Activated T-helper 1 cell treated with anti-CD3 and anti-CD28 coated beads, Interleukin-12 subunit alpha, Interleukin-12 subunit beta, Interleukin-2, Interleukin-4 antibody, amounts not matched to agents 30 ng/mL and 10 ng/mL and 1 ng/mL, durations not matched to agents 14 hours and 24 hours and 36 hours (primary cell): ENCODE results near the gene RUNX2. TPM values are rescaled to one million over a fixed set of nuclear protein-coding genes. Genes with fewer than 3 reads are reported as not detected.

Experiments
- DNase-seq: peaks from one replicate; pipeline ENCODE4 v3.0.0; 2021; ENCODE audit warnings: low spot score
- H3K27ac Mint-ChIP-seq: one replicate; pipeline ENCODE4 v1.8.0; 2021; ENCODE audit warnings: mild to moderate bottlenecking, mixed read lengths
- H3K27me3 Mint-ChIP-seq: one replicate; pipeline ENCODE4 v1.8.0; 2022; ENCODE audit warnings: mild to moderate bottlenecking, moderate library complexity, mixed read lengths; ENCODE audit not compliant: insufficient read depth
- H3K36me3 Mint-ChIP-seq: one replicate; pipeline ENCODE4 v1.8.0; 2021; ENCODE audit warnings: low read depth, mixed read lengths
- H3K4me1 Mint-ChIP-seq: one replicate; pipeline ENCODE4 v1.8.0; 2021; ENCODE audit warnings: low read depth, mixed read lengths
- H3K4me3 Mint-ChIP-seq: one replicate; pipeline ENCODE4 v1.8.0; 2021; ENCODE audit warnings: mild to moderate bottlenecking, moderate library complexity, mixed read lengths
- H3K9me3 Mint-ChIP-seq: one replicate; pipeline ENCODE4 v1.8.0; 2021; ENCODE audit warnings: mixed read lengths
- intact Hi-C: fragments of 100-400 bp; cut with micrococcal nuclease; formaldehyde crosslinking; loops from one replicate; pipeline ENCODE4 v1.15.1; 2024
- total RNA-seq: library from RNA; stranded (reverse); gene quantifications from 2 replicates; pipeline ENCODE4 v1.2.3, GENCODE V29; 2022

The RUNX2 gene
- total RNA-seq, 1 donor from 2014 or later: 12.7 TPM

DNA sequence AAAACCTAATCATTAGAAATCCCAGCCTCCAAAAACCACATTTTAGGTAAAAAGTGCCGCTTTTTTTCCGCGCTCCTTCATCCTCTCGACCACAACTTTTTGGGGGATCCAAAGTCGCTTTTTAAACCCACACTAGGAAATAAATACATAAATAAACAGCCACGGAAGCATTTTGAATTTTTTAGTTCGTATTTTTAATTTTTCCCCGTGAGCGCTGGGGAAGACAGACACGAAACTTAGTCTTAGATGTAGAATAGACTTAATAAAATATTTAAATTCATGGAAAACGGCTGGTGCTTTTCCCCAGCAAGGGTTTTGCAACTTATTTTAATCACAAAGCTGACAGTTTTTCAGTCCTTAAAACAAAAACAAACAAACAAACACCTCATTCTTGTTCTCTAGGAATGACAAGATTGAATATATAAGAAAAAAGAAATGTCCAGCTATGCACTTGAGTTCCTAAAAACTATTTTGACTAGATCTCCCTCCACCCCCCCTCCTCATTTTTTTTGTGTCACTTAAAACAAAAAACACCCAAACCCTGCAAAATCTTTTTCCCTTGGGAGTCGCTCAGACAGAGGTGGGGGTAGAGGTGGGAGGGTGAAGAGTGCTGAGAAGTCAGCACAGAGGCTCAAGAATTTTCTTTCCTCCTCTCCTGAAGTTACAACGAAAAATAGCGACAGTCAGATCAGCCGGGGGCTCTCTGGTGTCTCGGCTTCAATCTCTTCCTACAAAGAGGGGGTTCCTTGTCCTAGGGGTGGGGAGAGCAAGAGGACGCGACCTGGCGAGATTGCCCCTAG lies 93.0 kb downstream of the RUNX2 start:
- intact Hi-C loops: loop anchor here (1.0 to 10.0 kb wide), 13 partner anchors 16 to 779 kb away; partner anchors contain the start of gene ENPP5
- H3K27me3 Mint-ChIP-seq: peaks cover 26% of the 10 kb centered on the region
- peaks cover 46% of the 10 kb centered on the region for H3K4me1 Mint-ChIP-seq

DNA sequence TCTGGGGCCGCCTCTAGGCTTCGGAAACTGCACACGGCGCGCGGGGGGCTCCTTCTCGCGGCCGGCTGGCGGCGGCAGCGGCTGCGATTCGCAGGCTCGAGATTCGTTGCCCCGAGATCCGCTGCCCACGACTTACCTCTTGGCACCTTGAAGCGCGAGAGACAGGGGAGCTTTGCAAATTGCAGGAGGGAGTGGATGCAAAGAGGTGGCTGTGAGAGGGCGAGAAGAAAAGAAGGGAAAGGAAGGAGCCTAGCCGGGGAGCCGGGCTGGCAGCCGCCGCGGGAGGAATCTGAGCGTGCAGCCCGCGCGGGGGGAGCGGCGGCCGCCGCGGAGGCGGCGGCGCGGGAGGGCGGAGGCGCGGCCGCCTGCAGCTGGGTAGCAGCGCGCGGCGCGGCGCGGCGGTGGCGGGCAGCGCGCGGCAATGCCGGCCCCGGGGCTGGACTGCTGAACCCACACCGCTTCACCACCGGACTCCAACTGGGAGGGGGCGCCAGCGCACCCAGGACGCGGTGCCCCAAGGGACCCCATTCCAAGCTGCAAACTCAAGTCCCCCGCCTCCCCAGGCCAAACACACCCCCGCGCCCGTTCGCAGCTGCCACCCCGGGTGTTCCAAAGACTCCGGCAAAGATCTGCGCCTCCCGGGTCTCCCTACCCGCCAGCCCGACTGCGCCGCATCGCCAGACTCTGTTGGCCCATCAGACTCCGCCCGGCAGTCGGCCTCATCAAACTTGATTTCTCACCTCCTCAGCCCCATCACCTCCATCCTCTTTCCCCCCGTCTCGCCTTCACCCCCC lies 93.8 kb downstream of the RUNX2 start:
- Mint-ChIP-seq H3K4me1 (peaks cover 38% of the 10 kb centered on the region), H3K4me3 (peak overlapping the region; percentile 97), H3K36me3 (peaks cover 2% of the 10 kb centered on the region), H3K27ac (peak overlapping the region; percentile 94), H3K9me3 (no peaks in the 10 kb centered on the region), H3K27me3 (peaks cover 26% of the 10 kb centered on the region)
- intact Hi-C loops: loop anchor here (1.0 to 10.0 kb wide), 14 partner anchors 15 to 780 kb away; partner anchors contain the start of gene ENPP5
- DNase-seq: peak; percentile 37

More for the DNA sequence above, 93.0 kb downstream of the RUNX2 start:
- peaks cover 2% of the 10 kb centered on the region for H3K36me3 Mint-ChIP-seq
- peak overlapping the region; percentile 94 for H3K27ac Mint-ChIP-seq
- H3K9me3 Mint-ChIP-seq: no peaks in the 10 kb centered on the region
- no peak for DNase-seq
- peak overlapping the region; percentile 97 for H3K4me3 Mint-ChIP-seq

DNA sequence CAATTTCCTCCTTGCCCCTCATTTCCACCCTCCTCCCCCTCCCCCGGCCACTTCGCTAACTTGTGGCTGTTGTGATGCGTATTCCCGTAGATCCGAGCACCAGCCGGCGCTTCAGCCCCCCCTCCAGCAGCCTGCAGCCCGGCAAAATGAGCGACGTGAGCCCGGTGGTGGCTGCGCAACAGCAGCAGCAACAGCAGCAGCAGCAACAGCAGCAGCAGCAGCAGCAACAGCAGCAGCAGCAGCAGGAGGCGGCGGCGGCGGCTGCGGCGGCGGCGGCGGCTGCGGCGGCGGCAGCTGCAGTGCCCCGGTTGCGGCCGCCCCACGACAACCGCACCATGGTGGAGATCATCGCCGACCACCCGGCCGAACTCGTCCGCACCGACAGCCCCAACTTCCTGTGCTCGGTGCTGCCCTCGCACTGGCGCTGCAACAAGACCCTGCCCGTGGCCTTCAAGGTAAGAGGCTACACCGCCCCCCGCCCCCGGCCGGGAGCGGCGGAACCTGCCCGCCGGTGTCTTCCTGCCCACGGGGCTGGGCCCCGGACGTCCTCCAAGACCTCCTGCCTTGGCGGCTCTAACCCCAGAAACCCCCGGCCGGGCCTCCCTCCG lies 94.5 kb downstream of the RUNX2 start:
- intact Hi-C loops: loop anchor here (1.0 to 10.0 kb wide), 10 partner anchors 55 to 780 kb away; partner anchors contain the start of gene ENPP5
- Mint-ChIP-seq H3K36me3 (peaks cover 2% of the 10 kb centered on the region), H3K4me1 (peaks cover 34% of the 10 kb centered on the region), H3K27ac (peak overlapping the region; percentile 97), H3K9me3 (no peaks in the 10 kb centered on the region), H3K27me3 (peaks cover 26% of the 10 kb centered on the region), H3K4me3 (peak overlapping the region; percentile 97)
- peak; percentile 45 for DNase-seq

DNA sequence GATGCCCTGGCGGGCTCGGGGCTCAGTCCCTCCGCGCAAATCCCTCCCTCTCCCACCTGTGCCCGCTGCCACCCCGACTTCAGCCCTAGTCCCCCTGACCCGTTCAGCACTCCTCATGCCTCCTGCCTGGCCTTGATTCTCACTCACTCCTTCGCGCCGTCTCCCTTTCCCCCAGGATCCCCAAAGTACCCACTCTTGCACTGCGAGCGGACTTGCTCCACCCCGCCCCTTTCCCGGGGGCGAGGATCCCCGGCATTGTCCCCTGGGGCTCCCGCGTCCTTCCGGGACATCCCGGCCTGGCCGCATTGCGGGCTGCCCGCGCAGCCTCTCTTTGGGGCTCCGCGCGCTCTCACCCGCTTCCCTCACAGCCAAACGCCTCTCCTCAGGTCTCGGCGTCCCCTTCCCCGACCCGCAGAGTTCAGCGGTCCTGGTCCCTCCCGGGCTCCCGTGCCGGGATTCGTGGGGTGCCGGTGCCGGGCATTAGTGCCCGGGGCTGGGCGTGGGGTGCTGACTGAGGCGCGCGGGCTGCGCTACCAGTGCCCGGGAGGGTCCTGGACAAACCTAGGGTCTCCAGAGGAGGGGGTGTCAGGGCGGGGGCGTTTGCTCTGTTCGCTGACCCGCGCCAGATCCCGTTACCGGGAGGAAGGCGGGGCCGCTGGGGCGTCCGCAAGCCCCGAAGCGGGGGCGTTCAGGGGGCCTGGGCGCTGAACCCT lies 95.1 kb downstream of the RUNX2 start:
- Mint-ChIP-seq H3K4me3 (peak overlapping the region; percentile 97), H3K27ac (peak overlapping the region; percentile 97), H3K36me3 (peaks cover 2% of the 10 kb centered on the region), H3K9me3 (no peaks in the 10 kb centered on the region), H3K27me3 (peaks cover 22% of the 10 kb centered on the region), H3K4me1 (peaks cover 39% of the 10 kb centered on the region)
- intact Hi-C loops: loop anchor here (1.0 to 10.0 kb wide), 7 partner anchors 54 to 781 kb away; partner anchors contain the start of gene ENPP5
- DNase-seq: peak; percentile 25

DNA sequence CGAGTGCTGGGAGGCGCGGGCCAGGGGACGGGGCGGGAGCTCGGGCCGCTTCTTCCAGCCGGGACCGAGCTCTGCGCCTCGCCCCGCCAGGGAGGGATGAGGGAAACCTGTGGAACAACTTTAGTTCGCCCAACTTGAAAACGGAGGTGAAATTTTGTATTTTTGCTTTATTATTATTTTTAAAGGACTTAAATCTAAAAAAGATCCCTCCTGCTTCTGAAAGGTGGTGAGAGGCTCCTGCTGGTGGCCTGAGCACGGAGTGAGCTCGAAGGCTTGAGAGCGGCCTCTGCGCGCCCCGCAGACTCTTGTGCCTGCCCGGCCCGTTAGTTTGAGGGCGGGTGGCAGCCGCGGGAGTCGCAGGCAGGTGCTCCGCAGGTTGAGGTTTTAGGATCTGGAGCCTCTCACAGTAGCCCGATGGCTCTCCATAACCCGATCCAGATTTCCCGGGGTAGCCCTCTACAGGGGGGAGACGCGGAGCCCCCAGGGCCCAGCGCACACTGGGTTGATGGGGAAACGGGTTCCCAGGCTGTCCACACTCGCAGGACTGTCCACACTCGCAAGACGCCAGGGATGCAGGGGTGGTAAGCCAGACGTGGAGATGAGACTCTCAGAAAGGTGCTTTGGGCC lies 95.8 kb downstream of the RUNX2 start:
- peak overlapping the region; percentile 55 for H3K27ac Mint-ChIP-seq
- no peaks in the 10 kb centered on the region for H3K9me3 Mint-ChIP-seq
- H3K36me3 Mint-ChIP-seq: peaks cover 2% of the 10 kb centered on the region
- peaks cover 42% of the 10 kb centered on the region for H3K4me1 Mint-ChIP-seq
- intact Hi-C loops: loop anchor here (1.0 to 10.0 kb wide), 7 partner anchors 53 to 782 kb away; partner anchors contain the start of gene ENPP5
- no peak for DNase-seq
- peaks cover 22% of the 10 kb centered on the region for H3K27me3 Mint-ChIP-seq
- peak overlapping the region; percentile 97 for H3K4me3 Mint-ChIP-seq

DNA sequence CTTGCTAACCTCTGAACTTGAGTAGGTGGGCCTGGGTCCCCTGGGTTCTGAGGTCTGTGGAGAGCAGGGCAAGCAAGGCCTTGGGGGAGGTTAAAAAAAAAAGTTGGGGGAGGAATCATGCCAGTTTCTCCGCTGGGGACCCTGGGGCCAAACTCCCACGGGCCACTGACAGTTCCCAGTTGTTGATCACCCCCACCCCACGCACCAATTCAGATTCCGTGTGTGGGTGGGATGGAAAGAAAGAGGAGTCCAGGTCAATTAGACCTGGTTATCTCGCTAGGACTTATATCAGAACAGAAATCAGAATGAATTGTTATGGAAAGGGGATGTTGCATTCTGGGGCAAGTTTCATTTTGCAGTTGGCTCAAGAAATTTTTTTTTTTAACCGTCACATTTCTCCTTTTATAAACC lies 96.3 kb downstream of the RUNX2 start:
- peak overlapping the region; percentile 97 for H3K4me3 Mint-ChIP-seq
- peaks cover 2% of the 10 kb centered on the region for H3K36me3 Mint-ChIP-seq
- intact Hi-C loops: loop anchor here (5.0 to 10.0 kb wide), 6 partner anchors 53 to 782 kb away; partner anchors contain the start of gene ENPP5
- H3K27me3 Mint-ChIP-seq: peaks cover 22% of the 10 kb centered on the region
- no peak for DNase-seq
- H3K4me1 Mint-ChIP-seq: peaks cover 37% of the 10 kb centered on the region
- no peaks in the 10 kb centered on the region for H3K9me3 Mint-ChIP-seq
- H3K27ac Mint-ChIP-seq: peak overlapping the region; percentile 41

DNA sequence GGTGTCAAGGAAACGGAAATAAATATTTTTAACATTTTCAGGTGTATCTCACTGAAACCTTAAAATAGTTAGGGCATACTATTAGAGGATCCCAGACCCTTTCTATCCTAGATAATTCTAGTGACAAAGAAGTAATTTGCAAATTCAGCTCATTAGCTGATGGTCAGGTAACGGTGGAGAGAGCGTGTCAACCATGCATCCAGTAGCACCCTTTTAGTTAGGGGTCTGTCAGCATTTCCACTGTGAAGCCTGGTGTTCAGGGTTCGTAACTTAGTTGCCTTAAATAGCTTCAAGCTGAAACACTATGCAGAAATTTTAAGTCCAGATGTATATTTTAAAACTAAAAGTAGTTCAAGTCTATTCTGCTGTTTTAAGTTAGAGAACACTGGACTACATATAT lies 98.1 kb downstream of the RUNX2 start:
- Mint-ChIP-seq H3K4me1 (peaks cover 33% of the 10 kb centered on the region), H3K4me3 (no peak overlapping the region), H3K9me3 (no peaks in the 10 kb centered on the region), H3K27me3 (peaks cover 16% of the 10 kb centered on the region), H3K27ac (no peak overlapping the region), H3K36me3 (peaks cover 8% of the 10 kb centered on the region)
- intact Hi-C loops: loop anchor here (1.0 to 10.0 kb wide), 2 partner anchors 10 to 749 kb away; partner anchors contain the start of gene ENPP5
- DNase-seq: no peak

DNA sequence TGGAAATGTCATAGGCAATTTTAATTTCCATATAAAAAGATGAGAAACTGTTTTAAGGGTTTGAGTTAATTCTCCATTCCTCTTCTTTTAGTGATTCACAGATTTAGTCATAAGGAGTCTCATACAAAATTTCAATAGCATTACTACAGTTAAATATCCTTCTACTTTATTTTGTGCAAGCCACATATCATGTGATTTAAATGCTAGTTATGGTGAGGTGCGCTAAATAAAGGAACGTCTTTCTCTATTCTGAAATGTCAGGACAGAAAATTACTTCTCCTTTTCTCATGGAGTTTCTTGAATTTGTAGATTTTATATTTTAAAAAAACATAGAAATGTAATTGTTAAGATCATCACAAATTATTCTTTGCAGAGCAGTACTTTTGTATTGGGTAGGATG lies 99.6 kb downstream of the RUNX2 start:
- Mint-ChIP-seq H3K4me3 (no peak overlapping the region), H3K9me3 (no peaks in the 10 kb centered on the region), H3K36me3 (peaks cover 17% of the 10 kb centered on the region), H3K27me3 (peaks cover 13% of the 10 kb centered on the region), H3K4me1 (peaks cover 35% of the 10 kb centered on the region), H3K27ac (no peak overlapping the region)
- intact Hi-C loops: loop anchor here (10.0 kb wide), 1 partner anchor 747 kb away; the partner anchor contains the start of gene ENPP5
- DNase-seq: no peak

DNA sequence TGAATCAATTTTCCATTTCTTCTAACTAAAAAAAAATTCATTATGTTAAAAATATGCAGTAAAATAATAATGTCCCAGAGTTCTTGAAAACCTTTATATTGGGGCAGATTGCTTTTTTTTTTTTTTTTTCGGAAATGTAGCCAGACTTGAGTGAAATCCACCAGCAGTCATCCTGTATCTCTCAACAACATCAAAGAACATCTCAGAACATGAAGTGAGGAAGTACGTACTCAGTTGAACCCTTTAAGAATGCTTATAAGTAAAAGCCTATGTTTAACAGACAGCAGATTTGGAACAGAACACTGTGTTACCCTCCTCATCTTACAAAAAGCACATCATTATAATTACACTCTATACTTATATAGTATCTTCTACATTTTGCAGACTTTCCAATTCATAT lies 100.6 kb downstream of the RUNX2 start:
- intact Hi-C loops: loop anchor here (10.0 kb wide), 1 partner anchor 746 kb away; the partner anchor contains the start of gene ENPP5
- Mint-ChIP-seq H3K4me1 (peaks cover 36% of the 10 kb centered on the region), H3K9me3 (no peaks in the 10 kb centered on the region), H3K27me3 (peaks cover 8% of the 10 kb centered on the region), H3K36me3 (peaks cover 15% of the 10 kb centered on the region), H3K27ac (no peak overlapping the region), H3K4me3 (no peak overlapping the region)
- DNase-seq: no peak

DNA sequence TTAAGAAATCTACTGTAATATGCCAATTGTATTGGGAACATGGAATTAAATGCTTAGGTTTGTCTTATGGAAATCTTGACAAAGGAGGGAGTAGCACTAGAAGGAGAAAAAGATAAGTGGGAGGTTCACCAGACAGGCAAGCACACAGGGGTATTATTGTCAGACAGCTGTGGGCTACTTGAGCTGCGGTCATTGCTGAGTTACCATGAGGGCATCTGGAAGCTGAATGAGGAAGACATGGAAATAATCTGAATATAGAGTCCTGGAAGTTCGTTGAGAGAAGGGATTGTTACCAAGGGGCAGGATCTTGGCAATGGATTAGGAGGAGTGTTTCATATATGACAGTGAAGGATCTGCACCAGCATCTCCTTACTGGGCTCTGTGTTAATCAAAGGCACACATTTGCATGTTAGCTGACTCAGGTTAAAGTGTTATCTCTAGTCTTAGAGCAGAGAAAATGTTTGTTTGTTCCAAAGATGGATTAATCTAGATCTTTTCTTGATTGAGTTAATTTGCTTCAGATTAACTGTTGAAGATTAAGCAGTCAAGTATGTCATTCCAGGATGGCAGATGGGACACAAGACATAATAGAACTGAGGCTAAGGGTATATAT lies 102.6 kb downstream of the RUNX2 start:
- no peaks in the 10 kb centered on the region for H3K27me3 Mint-ChIP-seq
- H3K27ac Mint-ChIP-seq: no peak overlapping the region
- peaks cover 21% of the 10 kb centered on the region for H3K36me3 Mint-ChIP-seq
- no peaks in the 10 kb centered on the region for H3K9me3 Mint-ChIP-seq
- DNase-seq: no peak
- peaks cover 44% of the 10 kb centered on the region for H3K4me1 Mint-ChIP-seq
- intact Hi-C loops: no loop called here
- H3K4me3 Mint-ChIP-seq: no peak overlapping the region

DNA sequence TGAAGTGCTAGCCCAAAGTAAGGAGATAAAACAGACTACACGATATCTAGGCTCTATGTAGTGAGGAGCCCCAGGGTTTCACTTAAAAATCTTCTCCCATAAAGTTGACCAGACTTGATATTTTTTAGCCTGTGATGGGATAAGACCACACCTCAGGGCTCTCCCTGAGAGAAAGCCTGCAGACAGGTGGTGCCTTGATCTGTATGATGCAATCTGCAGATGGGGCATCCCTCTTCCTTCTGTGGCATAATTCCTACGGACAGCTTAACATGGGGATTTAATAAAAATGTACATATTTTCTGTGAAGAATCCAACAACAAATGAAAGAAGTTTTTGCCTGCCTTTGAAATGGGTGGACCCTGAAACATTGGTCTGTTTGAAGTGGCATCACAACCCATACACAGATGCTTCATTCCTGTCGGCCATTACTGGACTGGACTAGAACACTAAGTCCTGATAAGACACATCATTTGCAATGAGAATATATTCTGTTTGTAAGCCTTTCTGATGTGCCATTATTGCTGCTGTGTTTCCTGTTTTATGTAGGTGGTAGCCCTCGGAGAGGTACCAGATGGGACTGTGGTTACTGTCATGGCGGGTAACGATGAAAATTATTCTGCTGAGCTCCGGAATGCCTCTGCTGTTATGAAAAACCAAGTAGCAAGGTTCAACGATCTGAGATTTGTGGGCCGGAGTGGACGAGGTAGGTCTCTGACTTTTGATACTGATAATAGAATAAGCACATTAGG lies 103.4 kb downstream of the RUNX2 start:
- Mint-ChIP-seq H3K36me3 (peaks cover 22% of the 10 kb centered on the region), H3K4me1 (peaks cover 50% of the 10 kb centered on the region), H3K27me3 (no peaks in the 10 kb centered on the region), H3K27ac (peak overlapping the region; percentile 2), H3K9me3 (no peaks in the 10 kb centered on the region), H3K4me3 (peak overlapping the region; percentile 42)
- no peak for DNase-seq
- intact Hi-C loops: no loop called here
